H9 (cell line): ENCODE measurements around the gene MAP1B. TPM values are rescaled to one million over a fixed set of nuclear protein-coding genes. Genes with fewer than 3 reads are reported as not detected.

Source experiments
- DNase-seq: peaks from one replicate; pipeline ENCODE4 v3.0.0-alpha.2; 2017
- H2AFZ ChIP-seq: one replicate; pipeline ENCODE4 v1.6.1; 2013; ENCODE audit warnings: mild to moderate bottlenecking, low read length, control low read depth, moderate library complexity
- H2AK5ac ChIP-seq: 2 replicates; pipeline ENCODE4 v1.6.1; 2013; ENCODE audit warnings: low read length, control low read depth, mixed read lengths; ENCODE audit not compliant: insufficient read length
- H2BK120ac ChIP-seq: one replicate; pipeline ENCODE4 v1.6.1; 2013; ENCODE audit warnings: low read depth, mild to moderate bottlenecking, low read length, control low read depth, inconsistent platforms; ENCODE audit not compliant: poor library complexity, severe bottlenecking
- H2BK12ac ChIP-seq: 2 replicates; pipeline ENCODE4 v1.6.1; 2013; ENCODE audit warnings: low read length, control low read depth, mixed read lengths, low read depth; ENCODE audit not compliant: insufficient read length
- H2BK15ac ChIP-seq: 2 replicates; pipeline ENCODE4 v1.6.1; 2013; ENCODE audit warnings: low read depth, low read length, control low read depth
- H2BK20ac ChIP-seq: one replicate; pipeline ENCODE4 v1.6.1; 2013; ENCODE audit warnings: low read depth, mild to moderate bottlenecking, low read length, control low read depth, inconsistent platforms; ENCODE audit not compliant: poor library complexity, severe bottlenecking
- H2BK5ac ChIP-seq: 2 replicates; pipeline ENCODE4 v1.6.1; 2013; ENCODE audit warnings: low read length, control low read depth, mixed read lengths; ENCODE audit not compliant: insufficient read length
- H3K14ac ChIP-seq: 2 replicates; pipeline ENCODE4 v1.6.1; 2013; ENCODE audit warnings: low read length, control low read depth; ENCODE audit not compliant: insufficient read depth
- H3K18ac ChIP-seq: 2 replicates; pipeline ENCODE4 v1.6.1; 2013; ENCODE audit warnings: low read depth, mild to moderate bottlenecking, mixed read lengths, low read length, control low read depth; ENCODE audit not compliant: insufficient read length
- H3K23ac ChIP-seq: 2 replicates; pipeline ENCODE4 v1.6.1; 2013; ENCODE audit warnings: low read length, control low read depth, mixed read lengths, low read depth; ENCODE audit not compliant: insufficient read length
- H3K23me2 ChIP-seq: 2 replicates; pipeline ENCODE4 v1.6.1; 2013; ENCODE audit warnings: low read depth, mild to moderate bottlenecking, mixed read lengths, low read length, control low read depth; ENCODE audit not compliant: insufficient read length, poor library complexity, severe bottlenecking
- H3K27ac ChIP-seq: 2 replicates; pipeline ENCODE4 v1.5.1; 2013; ENCODE audit warnings: low read length, control low read depth, mixed read lengths, low read depth; ENCODE audit not compliant: insufficient read length
- H3K27me3 ChIP-seq: 2 replicates; pipeline ENCODE4 v1.6.1; 2013; ENCODE audit warnings: low read length, control low read depth, inconsistent platforms; ENCODE audit not compliant: insufficient read depth
- H3K4ac ChIP-seq: 2 replicates; pipeline ENCODE4 v1.6.1; 2013; ENCODE audit warnings: low read depth, mild to moderate bottlenecking, control low read depth, inconsistent platforms, low read length, moderate library complexity
- H3K4me1 ChIP-seq: 2 replicates; pipeline ENCODE4 v1.6.1; 2013; ENCODE audit warnings: low read length, control low read depth, inconsistent platforms; ENCODE audit not compliant: insufficient read depth
- H3K4me2 ChIP-seq: 2 replicates; pipeline ENCODE4 v1.6.1; 2013; ENCODE audit warnings: low read length, control low read depth, mixed read lengths; ENCODE audit not compliant: insufficient read length, insufficient read depth
- H3K56ac ChIP-seq: 2 replicates; pipeline ENCODE4 v1.6.1; 2013; ENCODE audit warnings: low read depth, mild to moderate bottlenecking, mixed read lengths, low read length, control low read depth; ENCODE audit not compliant: insufficient read length
- H3K79me1 ChIP-seq: 2 replicates; pipeline ENCODE4 v1.6.1; 2013; ENCODE audit warnings: low read depth, mild to moderate bottlenecking, moderate library complexity, low read length, control low read depth, inconsistent platforms; ENCODE audit not compliant: insufficient read depth, poor library complexity, severe bottlenecking
- H3K79me2 ChIP-seq: 2 replicates; pipeline ENCODE4 v1.6.1; 2013; ENCODE audit warnings: low read length, control low read depth, inconsistent platforms; ENCODE audit not compliant: insufficient read depth
- H3K9ac ChIP-seq: 2 replicates; pipeline ENCODE4 v1.6.1; 2013; ENCODE audit warnings: low read length, control low read depth, mixed read lengths; ENCODE audit not compliant: insufficient read length; ENCODE audit errors: extremely low read depth
- H3K9me3 ChIP-seq: one replicate; pipeline ENCODE4 v1.6.1; 2013; ENCODE audit warnings: low read depth, low read length, inconsistent platforms; ENCODE audit not compliant: control insufficient read depth
- H3T11ph ChIP-seq: one replicate; pipeline ENCODE4 v1.6.1; 2013; ENCODE audit warnings: mild to moderate bottlenecking, low read length, control low read depth, inconsistent platforms
- H4K20me1 ChIP-seq: one replicate; pipeline ENCODE4 v1.6.1; 2013; ENCODE audit not compliant: control insufficient read depth, insufficient read length, insufficient read depth
- H4K5ac ChIP-seq: 2 replicates; pipeline ENCODE4 v1.6.1; 2013; ENCODE audit warnings: low read depth, mild to moderate bottlenecking, mixed read lengths, low read length, control low read depth; ENCODE audit not compliant: insufficient read length
- H4K8ac ChIP-seq: replicated peaks from 2 replicates; pipeline ENCODE4 v1.6.1; 2013; ENCODE audit warnings: low read length, control low read depth, mixed read lengths, low read depth; ENCODE audit not compliant: insufficient read length
- H4K91ac ChIP-seq: 2 replicates; pipeline ENCODE4 v1.6.1; 2013; ENCODE audit warnings: low read depth, mild to moderate bottlenecking, moderate library complexity, mixed read lengths, low read length, control low read depth; ENCODE audit not compliant: insufficient read length
- H3K27ac Mint-ChIP-seq, 3 experiments: 2 replicates in 2 of 3; 3 replicates in 1 of 3; pipeline ENCODE4 v1.8.0; 2020 to 2021; ENCODE audit warnings: mixed read lengths in 3 of 3, mild to moderate bottlenecking in 1 of 3, moderate library complexity in 1 of 3
- H3K27me3 Mint-ChIP-seq: 2 replicates; pipeline ENCODE4 v1.8.0; 2021; ENCODE audit warnings: low read depth, mild to moderate bottlenecking, moderate library complexity, mixed read lengths
- H3K36me3 Mint-ChIP-seq, 3 experiments: 2 replicates in 2 of 3; 3 replicates in 1 of 3; pipeline ENCODE4 v1.8.0; 2020 to 2021; ENCODE audit warnings: low read depth in 3 of 3, mixed read lengths in 3 of 3; ENCODE audit not compliant: insufficient read depth in 1 of 3
- H3K4me1 Mint-ChIP-seq, 2 experiments: 2 replicates each; pipeline ENCODE4 v1.8.0; 2020; ENCODE audit warnings: mixed read lengths in 2 of 2
- H3K4me3 Mint-ChIP-seq, 2 experiments: 2 replicates in 1 of 2; 3 replicates in 1 of 2; pipeline ENCODE4 v1.8.0; 2020 to 2021; ENCODE audit warnings: mild to moderate bottlenecking in 2 of 2, mixed read lengths in 2 of 2, moderate library complexity in 1 of 2
- H3K9me3 Mint-ChIP-seq, 2 experiments: 2 replicates in 1 of 2; 3 replicates in 1 of 2; pipeline ENCODE4 v1.8.0; 2020; ENCODE audit warnings: mild to moderate bottlenecking in 2 of 2, mixed read lengths in 2 of 2, moderate library complexity in 1 of 2
- CTCF ChIP-seq: fragments of 200-600 bp; sonication (generic); conservative IDR thresholded peaks from 3 replicates; pipeline ENCODE4 v1.8.0; 2021; ENCODE audit warnings: antibody characterized with exemption, mild to moderate bottlenecking
- WGBS: extraction: QIAGEN DNeasy Blood & Tissue Kit; methylation state at CpG from one replicate; pipeline ENCODE4 v1.1.7; 2013; ENCODE audit warnings: missing lambda C conversion rate, low lambda C conversion rate, mixed read lengths; ENCODE audit not compliant: insufficient read length; ENCODE audit errors: extremely low coverage; 5-methylcytosine and 5-hydroxymethylcytosine counted together
- total RNA-seq: library from RNA; stranded (reverse); gene quantifications from 2 replicates; pipeline ENCODE4 v1.2.1, GENCODE V29; 2021

MAP1B gene
- total RNA-seq, 1 experiment from 2014 or later = 67.5 TPM

GRCh38 chr5:72157625-72157962 is 50.3 kb downstream of the MAP1B start:
- Histone ChIP-seq H2BK20ac (no peak overlapping the region), H2AK5ac (no peak overlapping the region), H3K79me1 (peaks cover 1% of the 10 kb centered on the region), H3K56ac (no peak overlapping the region), H2BK15ac (no peak overlapping the region), H3T11ph (no peak overlapping the region), H3K4me2 (no peak overlapping the region), H3K9ac (no peak overlapping the region), H3K79me2 (no peaks in the 10 kb centered on the region; the same call in 1 of the 2 replicates), H3K27me3 (no peaks in the 10 kb centered on the region), H3K23me2 (no peaks in the 10 kb centered on the region), H3K4me1 (peaks cover 7% of the 10 kb centered on the region), H3K9me3 (no peaks in the 10 kb centered on the region), H3K23ac (no peak overlapping the region), H2BK12ac (no peak overlapping the region), H3K4ac (no peak overlapping the region), H2AFZ (no peak overlapping the region), H4K8ac (no peak overlapping the region), H3K27ac (no peak overlapping the region), H2BK5ac (no peak overlapping the region), H4K20me1 (no peaks in the 10 kb centered on the region), H3K14ac (no peak overlapping the region), H3K18ac (no peak overlapping the region), H2BK120ac (no peak overlapping the region), H4K5ac (no peak overlapping the region), H4K91ac (no peak overlapping the region)
- no peak for DNase-seq
- Mint-ChIP-seq H3K36me3 (peaks cover 0 to 5% (median 3%) of the 10 kb centered on the region in 3 experiments; a peak in 5 of 7 replicates), H3K4me1 (peaks cover 35 to 38% of the 10 kb centered on the region in 2 experiments), H3K27ac (peak overlapping the region in 2 of 3 experiments; percentile 75 to 76; a peak in 3 of 7 replicates), H3K9me3 (no peaks in the 10 kb centered on the region), H3K27me3 (no peaks in the 10 kb centered on the region), H3K4me3 (no peak overlapping the region)
- no peak for TF ChIP-seq CTCF
- no CpG with 5 or more reads among the region's 3 CpGs for WGBS
